ENCODE measurements around the gene ERCC6.

The ERCC6 gene

DNA sequence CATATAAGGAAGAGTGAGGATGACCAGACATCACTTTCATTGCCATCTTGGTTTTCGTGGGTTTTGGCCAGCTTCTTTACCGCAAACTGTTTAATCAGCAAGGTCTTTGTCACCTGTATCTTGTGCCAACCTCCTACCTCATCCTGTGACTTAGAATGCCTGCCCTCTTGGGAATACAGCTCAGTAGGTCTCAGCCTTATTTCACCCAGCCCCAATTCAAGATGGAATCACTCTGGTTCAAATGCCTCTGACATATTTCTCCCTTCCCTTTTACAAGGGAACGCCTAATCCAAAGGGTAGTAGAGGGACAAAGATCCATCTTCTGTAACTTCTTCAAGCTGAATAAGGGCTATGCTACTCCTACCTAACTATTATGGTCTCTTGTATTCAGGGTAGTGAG is 4.7 kb upstream of the ERCC6 start:
- no peak for DNase-seq

GRCh38 chr10:49542353-49542752 is 3.4 kb upstream of the ERCC6 start:
- no peak for DNase-seq

DNA sequence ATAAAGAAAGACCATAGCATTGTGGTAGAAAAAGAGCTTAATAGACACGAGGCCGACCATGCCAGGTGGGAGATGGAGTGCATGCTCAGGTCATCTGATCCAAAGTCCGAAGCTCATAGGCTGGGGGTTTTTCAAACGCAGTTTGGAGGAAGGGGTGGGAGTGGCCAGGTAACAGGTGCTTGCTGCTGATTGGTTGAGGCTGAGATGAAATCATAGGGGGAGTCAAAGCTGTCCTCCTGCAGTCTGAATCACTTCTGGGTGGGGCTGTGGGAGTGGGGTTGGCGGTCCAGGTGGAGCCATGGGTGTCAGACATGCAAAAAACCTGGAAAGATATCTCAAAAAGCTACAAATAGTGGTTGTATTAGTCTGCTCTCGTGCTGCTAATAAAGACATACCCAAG is 2.8 kb upstream of the ERCC6 start:
- DNase-seq: no peak

DNA sequence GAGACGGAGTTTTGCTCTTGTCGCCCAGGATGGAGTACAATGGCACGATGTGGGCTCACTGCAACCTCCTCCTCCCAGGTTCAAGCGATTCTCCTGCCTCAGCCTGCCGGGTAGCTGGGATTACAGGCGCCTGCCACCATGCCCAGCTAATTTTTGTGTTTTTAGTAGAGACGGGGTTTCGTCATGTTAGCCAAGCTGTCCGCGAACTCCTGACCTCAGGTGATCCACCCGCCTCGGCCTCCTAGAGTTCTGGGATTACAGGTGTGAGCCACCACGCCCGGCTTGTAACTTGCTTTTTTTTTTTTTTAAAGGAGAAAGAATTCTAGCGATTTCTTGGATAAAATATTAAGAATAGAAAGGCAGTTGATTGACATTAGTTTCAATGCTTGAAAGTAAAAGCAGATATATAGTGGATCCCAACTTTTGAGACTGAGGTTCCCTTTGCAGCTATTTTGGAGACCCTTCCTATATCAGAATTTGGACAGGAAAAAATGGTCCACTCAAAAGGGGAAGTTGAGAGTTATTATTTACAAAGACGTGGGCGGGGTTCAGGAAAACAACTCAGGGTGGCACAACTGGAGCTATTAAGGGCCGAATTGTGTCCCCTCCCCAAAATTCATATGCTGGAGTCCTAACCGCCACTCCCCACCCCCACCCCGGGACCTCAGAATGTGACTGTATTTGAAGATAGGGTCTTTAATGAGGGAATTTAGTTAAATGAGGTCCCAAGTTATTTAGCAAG is 1.3 kb upstream of the ERCC6 start:
- DNase-seq: no peak

- DNase-seq: peak; percentile 37
Observed at GRCh38 chr10:49539320-49539885, 482 bp upstream of the ERCC6 start.

GRCh38 chr10:49534670-49535381 is 4.1 kb downstream of the ERCC6 start:
- DNase-seq: no peak

GRCh38 chr10:49532461-49532860 is 6.5 kb downstream of the ERCC6 start:
- no peak for DNase-seq

DNA sequence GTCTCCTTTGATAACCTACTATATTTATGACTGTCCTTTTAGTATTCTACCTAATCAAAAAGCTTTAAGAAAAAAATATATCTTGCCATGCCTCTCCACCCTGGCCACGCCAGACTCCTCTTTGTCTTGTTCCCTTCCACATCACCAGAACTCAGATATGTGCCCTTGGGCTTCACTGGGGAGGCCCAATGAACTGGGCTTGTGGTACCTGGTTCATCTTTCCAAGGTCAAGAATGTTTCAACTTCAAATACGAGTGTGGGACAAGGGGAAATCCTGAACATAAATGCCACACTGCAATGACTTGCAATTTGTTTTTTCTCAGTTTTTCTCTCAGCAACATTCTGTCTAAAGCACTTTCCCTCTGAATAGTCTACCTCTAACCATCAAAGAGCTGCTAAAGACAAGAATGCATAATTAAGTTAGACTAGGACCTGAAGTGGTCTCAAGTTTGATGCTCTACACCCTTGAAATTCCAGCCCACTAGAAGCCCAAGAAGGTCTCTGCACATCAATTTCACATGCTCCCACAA is 9.9 kb downstream of the ERCC6 start:
- DNase-seq: no peak

GRCh38 chr10:49527850-49528249 is 11.1 kb downstream of the ERCC6 start:
- DNase-seq: no peak

DNA sequence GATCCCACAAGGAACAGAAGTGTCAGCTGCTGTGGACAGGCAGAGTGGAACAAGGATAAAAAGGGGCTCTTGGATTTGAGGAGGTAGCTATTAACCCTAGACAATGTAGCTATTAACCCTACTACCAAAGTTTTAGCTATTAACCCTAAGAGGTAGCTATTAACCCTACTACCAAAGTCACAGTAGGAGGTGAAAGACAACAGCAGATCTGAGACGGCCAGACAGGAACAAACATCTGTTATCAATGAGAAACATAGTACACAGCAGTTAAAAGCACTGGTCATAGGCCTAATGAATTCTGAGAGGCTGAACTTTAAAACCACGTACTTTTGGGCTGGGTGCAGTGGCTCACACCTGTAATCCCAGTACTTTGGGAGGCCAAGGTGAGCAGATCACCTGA is 11.9 kb downstream of the ERCC6 start:
- DNase-seq: no peak

GRCh38 chr10:49526619-49527018 is 12.3 kb downstream of the ERCC6 start:
- DNase-seq: no peak

- no peak for DNase-seq
Observed at GRCh38 chr10:49524496-49524895, 14.4 kb downstream of the ERCC6 start.

GRCh38 chr10:49523301-49523700 is 15.6 kb downstream of the ERCC6 start:
- no peak for DNase-seq

GRCh38 chr10:49521062-49521461 is 17.9 kb downstream of the ERCC6 start:
- DNase-seq: no peak

DNA sequence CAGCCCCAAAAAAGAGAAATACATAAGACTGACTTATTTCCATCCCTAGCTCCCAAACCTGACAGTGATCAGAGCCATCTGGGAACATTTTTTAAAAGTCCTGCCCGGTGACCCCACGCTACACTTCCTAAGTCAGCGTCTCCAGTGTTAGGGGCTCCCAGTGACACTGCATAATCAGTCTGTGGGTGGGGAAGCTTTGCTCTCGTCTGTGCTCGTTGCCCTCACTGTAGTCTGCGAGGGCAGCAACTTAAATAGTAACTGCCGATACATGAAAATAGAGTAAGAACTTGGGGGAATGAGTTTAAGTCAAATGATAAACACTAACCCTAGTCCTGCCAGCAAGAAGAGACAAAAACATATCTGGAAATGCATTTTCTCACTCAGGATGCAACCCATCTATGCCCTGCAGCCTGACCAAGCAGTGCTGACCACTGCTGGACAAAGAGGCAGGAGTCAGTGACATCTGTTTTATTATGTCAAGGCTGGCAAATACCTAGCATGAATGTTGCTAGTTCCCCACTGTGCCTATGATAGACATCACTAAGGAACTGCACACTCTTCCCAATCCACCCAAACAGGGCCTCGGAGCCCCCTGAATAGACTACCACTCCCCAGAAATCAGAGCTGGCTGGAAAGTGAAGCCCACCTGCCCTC is 18.7 kb downstream of the ERCC6 start:
- no peak for DNase-seq

GRCh38 chr10:49519717-49520116 is 19.2 kb downstream of the ERCC6 start:
- no peak for DNase-seq

GRCh38 chr10:49518982-49519578 is 19.8 kb downstream of the ERCC6 start:
- no peak for DNase-seq

GRCh38 chr10:49518566-49518965 is 20.4 kb downstream of the ERCC6 start:
- DNase-seq: no peak

DNA sequence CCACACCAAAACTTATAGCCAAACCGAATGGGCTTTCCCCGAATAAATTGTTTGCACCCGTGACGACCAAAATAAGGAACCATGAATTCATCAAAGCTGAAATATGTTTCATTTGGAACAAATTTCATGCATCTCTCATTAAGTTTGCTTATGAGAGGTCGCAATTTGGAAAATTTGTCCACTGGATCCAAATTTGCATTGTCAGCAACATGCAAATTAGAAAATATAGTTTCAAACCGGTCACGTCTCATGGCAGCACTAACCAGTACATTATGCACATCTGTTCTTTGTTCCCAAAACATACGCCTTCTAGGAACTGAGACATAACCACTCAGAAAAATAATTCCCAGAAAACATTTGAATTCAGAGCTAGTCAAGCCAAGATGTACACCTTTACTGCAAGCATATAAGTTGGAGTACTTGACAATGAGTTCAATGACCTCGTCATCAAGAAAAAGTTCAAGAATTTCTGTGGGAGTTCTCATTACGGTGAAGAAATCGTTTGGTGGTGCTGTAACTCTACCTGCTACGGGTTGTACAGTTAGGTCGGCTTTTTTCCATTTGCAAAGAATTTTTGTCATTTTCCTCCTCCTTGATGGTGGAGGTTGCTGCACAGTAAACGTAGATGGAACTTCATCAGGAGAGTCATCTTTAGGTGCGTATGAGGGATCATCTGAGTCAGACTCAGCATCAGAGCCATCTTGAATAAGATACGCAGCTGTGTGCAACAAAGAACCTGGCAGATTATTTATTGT is 22.5 kb downstream of the ERCC6 start:
- DNase-seq: no peak

GRCh38 chr10:49512121-49512809 is 26.7 kb downstream of the ERCC6 start:
- DNase-seq: no peak

DNA sequence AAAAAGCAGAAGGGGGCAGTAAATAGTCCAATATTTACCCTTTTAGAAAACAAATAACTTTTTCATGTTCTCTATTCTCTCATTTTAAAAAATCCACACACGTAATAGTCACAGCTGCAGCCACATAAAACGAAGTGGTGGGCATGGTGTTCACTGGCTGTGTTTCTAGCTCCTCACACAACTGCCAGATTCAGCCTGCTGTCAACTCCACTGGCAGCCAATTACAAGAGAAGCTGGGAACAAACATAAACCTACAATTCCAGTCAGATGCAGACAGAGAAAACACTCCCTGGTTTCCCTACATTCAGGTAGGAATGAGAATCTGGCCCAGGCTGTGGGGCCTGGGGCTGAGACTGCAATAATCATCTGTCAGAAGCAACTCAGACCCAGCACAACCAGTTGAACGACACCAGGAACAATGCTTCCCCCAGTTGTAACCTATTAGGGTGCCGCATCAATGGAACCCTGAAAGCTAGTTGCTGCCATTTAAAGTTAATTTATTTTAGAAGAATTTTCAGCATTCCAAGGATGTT is 29.1 kb downstream of the ERCC6 start:
- no peak for DNase-seq
